Liver (tissue), 9 donors: Measurements from ENCODE around the gene STKLD1. TPM values are rescaled to one million over a fixed set of nuclear protein-coding genes. Genes with fewer than 3 reads are reported as not detected.

Experiments
- DNase-seq: peaks from one replicate; pipeline ENCODE4 v3.0.0-alpha.2; 2017; ENCODE audit warnings: low spot score
- H3K27ac ChIP-seq, 2 donors: one replicate each; pipeline ENCODE4 v1.7.0; 2013; ENCODE audit warnings: inconsistent platforms in 2 of 2, low read length in 2 of 2, control low read depth in 1 of 2, low read depth in 1 of 2, mild to moderate bottlenecking in 1 of 2
- H3K27me3 ChIP-seq, 4 donors: one replicate each; pipeline versions ENCODE4 v1.6.1 to v1.7.0; 2013; ENCODE audit warnings: low read length in 3 of 4, inconsistent platforms in 1 of 4, mild to moderate bottlenecking in 1 of 4, moderate library complexity in 1 of 4; ENCODE audit not compliant: control insufficient read depth in 4 of 4, insufficient read depth in 4 of 4
- H3K36me3 ChIP-seq, 4 donors: one replicate each; pipeline versions ENCODE4 v1.6.1 to v1.7.0; 2013; ENCODE audit warnings: low read length in 3 of 4, mild to moderate bottlenecking in 3 of 4, low read depth in 1 of 4, moderate library complexity in 1 of 4; ENCODE audit not compliant: control insufficient read depth in 4 of 4, insufficient read depth in 3 of 4
- H3K4me1 ChIP-seq, 4 donors: one replicate each; pipeline versions ENCODE4 v1.6.1 to v1.7.0; 2013; ENCODE audit warnings: low read length in 3 of 4, mild to moderate bottlenecking in 3 of 4, moderate library complexity in 1 of 4; ENCODE audit not compliant: control insufficient read depth in 4 of 4, insufficient read depth in 4 of 4
- H3K4me3 ChIP-seq, 3 donors: one replicate each; pipeline versions ENCODE4 v1.6.1 to v1.7.0; 2013; ENCODE audit warnings: low read length in 3 of 3, control low read depth in 1 of 3, low read depth in 1 of 3, mild to moderate bottlenecking in 1 of 3
- H3K9ac ChIP-seq, 2 donors: one replicate each; pipeline ENCODE4 v1.7.0; 2013; ENCODE audit warnings: low read length in 2 of 2, mild to moderate bottlenecking in 2 of 2, moderate library complexity in 2 of 2, control low read depth in 1 of 2, low read depth in 1 of 2
- H3K9me3 ChIP-seq, 4 donors: one replicate each; pipeline versions ENCODE4 v1.6.1 to v1.7.0; 2013; ENCODE audit warnings: low read length in 3 of 4; ENCODE audit not compliant: control insufficient read depth in 4 of 4
- EGR1 ChIP-seq, 2 donors: IDR thresholded peaks; 2 replicates each; pipeline ENCODE4 v1.6.1; 2016 to 2018; ENCODE audit warnings: antibody characterized with exemption in 2 of 2, low read depth in 2 of 2
- FOXA1 ChIP-seq: IDR thresholded peaks from 2 replicates; pipeline ENCODE4 v1.6.1; 2016; ENCODE audit warnings: antibody characterized with exemption
- FOXA2 ChIP-seq: IDR thresholded peaks from 2 replicates; pipeline ENCODE4 v1.6.1; 2016; ENCODE audit warnings: antibody characterized with exemption
- GABPA ChIP-seq, 2 donors: IDR thresholded peaks in 1 of 2; conservative IDR thresholded peaks in 1 of 2; 2 replicates each; pipeline ENCODE4 v1.6.1; 2016; ENCODE audit warnings: antibody characterized with exemption in 2 of 2, mild to moderate bottlenecking in 1 of 2, moderate library complexity in 1 of 2
- HNF4A ChIP-seq, 2 donors: conservative IDR thresholded peaks; 2 replicates each; pipeline ENCODE4 v1.6.1; 2016; ENCODE audit warnings: antibody characterized with exemption in 2 of 2, mild to moderate bottlenecking in 2 of 2
- HNF4G ChIP-seq: IDR thresholded peaks from 2 replicates; pipeline ENCODE4 v1.6.1; 2016; ENCODE audit warnings: antibody characterized with exemption
- JUND ChIP-seq, 2 donors: IDR thresholded peaks; 2 replicates each; pipeline ENCODE4 v1.6.1; 2016; ENCODE audit warnings: antibody characterized with exemption in 2 of 2
- NR2F2 ChIP-seq: IDR thresholded peaks from 2 replicates; pipeline ENCODE4 v1.6.1; 2016; ENCODE audit warnings: antibody characterized with exemption
- RAD21 ChIP-seq, 2 donors: IDR thresholded peaks; 2 replicates each; pipeline ENCODE4 v1.6.1; 2016; ENCODE audit warnings: antibody characterized with exemption in 2 of 2, mild to moderate bottlenecking in 2 of 2
- RXRA ChIP-seq, 2 donors: IDR thresholded peaks; 2 replicates each; pipeline ENCODE4 v1.6.1; 2017 to 2018; ENCODE audit warnings: antibody characterized with exemption in 2 of 2, mild to moderate bottlenecking in 1 of 2
- SP1 ChIP-seq: IDR thresholded peaks from 2 replicates; pipeline ENCODE4 v1.6.1; 2018; ENCODE audit warnings: antibody characterized with exemption, mild to moderate bottlenecking
- TAF1 ChIP-seq: conservative IDR thresholded peaks from 2 replicates; pipeline ENCODE4 v1.6.1; 2016; ENCODE audit warnings: antibody characterized with exemption, mild to moderate bottlenecking
- YY1 ChIP-seq: IDR thresholded peaks from 2 replicates; pipeline ENCODE4 v1.6.1; 2016; ENCODE audit warnings: antibody characterized with exemption, mild to moderate bottlenecking
- WGBS: extraction: QIAGEN DNeasy Blood & Tissue Kit; methylation state at CpG from one replicate; pipeline ENCODE4 v1.1.7; 2013; 5-methylcytosine and 5-hydroxymethylcytosine counted together
- polyA plus RNA-seq, 2 donors: library from polyadenylated mRNA; stranded (reverse) in 1 of 2; unstranded in 1 of 2; fragments of 200-250 nt in 1 of 2; fragments of >200 nt in 1 of 2; fragmentation: Nextera tagmentation in 1 of 2; extraction: Ambion mirVana in 1 of 2; gene quantifications; one replicate each; pipeline versions ENCODE4 v1.2.1 to v1.2.3, GENCODE V29; 2013 to 2015
- total RNA-seq, 2 donors: library from RNA; depleted of rRNA; stranded (reverse); fragments of >200 nt; gene quantifications; one replicate each; pipeline ENCODE4 v1.2.3, GENCODE V29; 2014
- TF ChIP-seq, protein P1 (sequence below): IDR thresholded peaks from 2 replicates; pipeline ENCODE4 v1.6.1; 2016; ENCODE audit warnings: antibody characterized with exemption
- TF ChIP-seq, protein P2 (sequence below): fragments of 150-350 bp; IDR thresholded peaks from 2 replicates; pipeline ENCODE4 v1.5.1; 2017; ENCODE audit warnings: improper control_type of control experiment, low read depth, low read length; ENCODE audit not compliant: missing input control
- TF ChIP-seq, protein P3 (sequence below): IDR thresholded peaks from 2 replicates; pipeline ENCODE4 v1.6.1; 2016; ENCODE audit warnings: antibody characterized with exemption, mild to moderate bottlenecking
- TF ChIP-seq, protein P4 (sequence below): IDR thresholded peaks from 2 replicates; pipeline ENCODE4 v1.6.1; 2016; ENCODE audit warnings: antibody characterized with exemption
- TF ChIP-seq, protein P5 (sequence below): IDR thresholded peaks from 2 replicates; pipeline ENCODE4 v1.6.1; 2016; ENCODE audit warnings: antibody characterized with exemption
- donor health status: healthy.
- donor health status: healthy.
- donor health status: healthy.
- donor health status: healthy.
- donor health status: healthy.

STKLD1 gene
- total and polyA plus RNA-seq, 4 donors = 0.25 to 0.85 (median 0.33) TPM

DNA sequence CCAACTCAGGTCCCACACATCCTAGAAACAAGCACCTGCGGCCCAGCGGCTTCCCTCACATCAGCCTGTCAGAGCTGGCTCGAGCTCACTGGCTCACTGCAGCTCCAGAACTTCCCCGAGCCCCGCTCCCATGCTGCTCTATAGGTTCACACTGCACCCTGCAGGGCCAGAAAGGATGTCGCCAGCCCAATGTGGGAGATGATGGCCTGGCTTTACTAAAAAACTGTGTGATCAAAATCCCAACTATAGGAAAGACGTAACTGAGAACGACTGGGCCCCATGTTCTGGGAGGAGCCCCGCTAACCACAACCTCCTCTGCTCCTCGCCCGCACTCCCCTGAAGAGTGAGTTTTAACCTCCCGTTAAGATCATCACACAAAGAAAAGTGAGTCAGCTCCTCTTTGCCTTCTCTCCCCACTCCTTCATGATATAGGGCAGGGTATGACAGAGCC lies 4.9 kb upstream of the STKLD1 start:
- Histone ChIP-seq H3K9ac (no peak overlapping the region), H3K4me3 (no peak overlapping the region), H3K4me1 (peaks cover 28 to 75% (median 65%) of the 10 kb centered on the region in 4 donors), H3K27me3 (no peaks in the 10 kb centered on the region), H3K36me3 (peaks cover 4 to 19% (median 11%) of the 10 kb centered on the region in 4 donors), H3K9me3 (no peaks in the 10 kb centered on the region), H3K27ac (peak overlapping the region; percentile 51 to 62)
- TF ChIP-seq, protein P1, sequence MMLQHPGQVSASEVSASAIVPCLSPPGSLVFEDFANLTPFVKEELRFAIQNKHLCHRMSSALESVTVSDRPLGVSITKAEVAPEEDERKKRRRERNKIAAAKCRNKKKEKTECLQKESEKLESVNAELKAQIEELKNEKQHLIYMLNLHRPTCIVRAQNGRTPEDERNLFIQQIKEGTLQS = no peak
- TF ChIP-seq, protein P2, sequence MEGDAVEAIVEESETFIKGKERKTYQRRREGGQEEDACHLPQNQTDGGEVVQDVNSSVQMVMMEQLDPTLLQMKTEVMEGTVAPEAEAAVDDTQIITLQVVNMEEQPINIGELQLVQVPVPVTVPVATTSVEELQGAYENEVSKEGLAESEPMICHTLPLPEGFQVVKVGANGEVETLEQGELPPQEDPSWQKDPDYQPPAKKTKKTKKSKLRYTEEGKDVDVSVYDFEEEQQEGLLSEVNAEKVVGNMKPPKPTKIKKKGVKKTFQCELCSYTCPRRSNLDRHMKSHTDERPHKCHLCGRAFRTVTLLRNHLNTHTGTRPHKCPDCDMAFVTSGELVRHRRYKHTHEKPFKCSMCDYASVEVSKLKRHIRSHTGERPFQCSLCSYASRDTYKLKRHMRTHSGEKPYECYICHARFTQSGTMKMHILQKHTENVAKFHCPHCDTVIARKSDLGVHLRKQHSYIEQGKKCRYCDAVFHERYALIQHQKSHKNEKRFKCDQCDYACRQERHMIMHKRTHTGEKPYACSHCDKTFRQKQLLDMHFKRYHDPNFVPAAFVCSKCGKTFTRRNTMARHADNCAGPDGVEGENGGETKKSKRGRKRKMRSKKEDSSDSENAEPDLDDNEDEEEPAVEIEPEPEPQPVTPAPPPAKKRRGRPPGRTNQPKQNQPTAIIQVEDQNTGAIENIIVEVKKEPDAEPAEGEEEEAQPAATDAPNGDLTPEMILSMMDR = no peak
- TF ChIP-seq, protein P3, sequence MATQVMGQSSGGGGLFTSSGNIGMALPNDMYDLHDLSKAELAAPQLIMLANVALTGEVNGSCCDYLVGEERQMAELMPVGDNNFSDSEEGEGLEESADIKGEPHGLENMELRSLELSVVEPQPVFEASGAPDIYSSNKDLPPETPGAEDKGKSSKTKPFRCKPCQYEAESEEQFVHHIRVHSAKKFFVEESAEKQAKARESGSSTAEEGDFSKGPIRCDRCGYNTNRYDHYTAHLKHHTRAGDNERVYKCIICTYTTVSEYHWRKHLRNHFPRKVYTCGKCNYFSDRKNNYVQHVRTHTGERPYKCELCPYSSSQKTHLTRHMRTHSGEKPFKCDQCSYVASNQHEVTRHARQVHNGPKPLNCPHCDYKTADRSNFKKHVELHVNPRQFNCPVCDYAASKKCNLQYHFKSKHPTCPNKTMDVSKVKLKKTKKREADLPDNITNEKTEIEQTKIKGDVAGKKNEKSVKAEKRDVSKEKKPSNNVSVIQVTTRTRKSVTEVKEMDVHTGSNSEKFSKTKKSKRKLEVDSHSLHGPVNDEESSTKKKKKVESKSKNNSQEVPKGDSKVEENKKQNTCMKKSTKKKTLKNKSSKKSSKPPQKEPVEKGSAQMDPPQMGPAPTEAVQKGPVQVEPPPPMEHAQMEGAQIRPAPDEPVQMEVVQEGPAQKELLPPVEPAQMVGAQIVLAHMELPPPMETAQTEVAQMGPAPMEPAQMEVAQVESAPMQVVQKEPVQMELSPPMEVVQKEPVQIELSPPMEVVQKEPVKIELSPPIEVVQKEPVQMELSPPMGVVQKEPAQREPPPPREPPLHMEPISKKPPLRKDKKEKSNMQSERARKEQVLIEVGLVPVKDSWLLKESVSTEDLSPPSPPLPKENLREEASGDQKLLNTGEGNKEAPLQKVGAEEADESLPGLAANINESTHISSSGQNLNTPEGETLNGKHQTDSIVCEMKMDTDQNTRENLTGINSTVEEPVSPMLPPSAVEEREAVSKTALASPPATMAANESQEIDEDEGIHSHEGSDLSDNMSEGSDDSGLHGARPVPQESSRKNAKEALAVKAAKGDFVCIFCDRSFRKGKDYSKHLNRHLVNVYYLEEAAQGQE = no peak
- TF ChIP-seq HNF4G = no peak
- TF ChIP-seq GABPA (IDR thresholded peaks at IDR 0.05 in 1 of 2, conservative IDR thresholded peaks at IDR 0.05 in 1 of 2) = no peak
- no peak for TF ChIP-seq JUND (IDR thresholded peaks at IDR 0.05)
- TF ChIP-seq, protein P4, sequence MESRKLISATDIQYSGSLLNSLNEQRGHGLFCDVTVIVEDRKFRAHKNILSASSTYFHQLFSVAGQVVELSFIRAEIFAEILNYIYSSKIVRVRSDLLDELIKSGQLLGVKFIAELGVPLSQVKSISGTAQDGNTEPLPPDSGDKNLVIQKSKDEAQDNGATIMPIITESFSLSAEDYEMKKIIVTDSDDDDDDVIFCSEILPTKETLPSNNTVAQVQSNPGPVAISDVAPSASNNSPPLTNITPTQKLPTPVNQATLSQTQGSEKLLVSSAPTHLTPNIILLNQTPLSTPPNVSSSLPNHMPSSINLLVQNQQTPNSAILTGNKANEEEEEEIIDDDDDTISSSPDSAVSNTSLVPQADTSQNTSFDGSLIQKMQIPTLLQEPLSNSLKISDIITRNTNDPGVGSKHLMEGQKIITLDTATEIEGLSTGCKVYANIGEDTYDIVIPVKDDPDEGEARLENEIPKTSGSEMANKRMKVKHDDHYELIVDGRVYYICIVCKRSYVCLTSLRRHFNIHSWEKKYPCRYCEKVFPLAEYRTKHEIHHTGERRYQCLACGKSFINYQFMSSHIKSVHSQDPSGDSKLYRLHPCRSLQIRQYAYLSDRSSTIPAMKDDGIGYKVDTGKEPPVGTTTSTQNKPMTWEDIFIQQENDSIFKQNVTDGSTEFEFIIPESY = no peak
- TF ChIP-seq EGR1 (IDR thresholded peaks at IDR 0.05; ENCODE audit: low read depth in 2 of 2) = no peak
- TF ChIP-seq, protein P5, sequence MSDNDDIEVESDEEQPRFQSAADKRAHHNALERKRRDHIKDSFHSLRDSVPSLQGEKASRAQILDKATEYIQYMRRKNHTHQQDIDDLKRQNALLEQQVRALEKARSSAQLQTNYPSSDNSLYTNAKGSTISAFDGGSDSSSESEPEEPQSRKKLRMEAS = no peak
- no peak for TF ChIP-seq FOXA2
- TF ChIP-seq TAF1 = no peak
- no peak for TF ChIP-seq NR2F2
- TF ChIP-seq HNF4A (conservative IDR thresholded peaks at IDR 0.05) = no peak
- no peak for TF ChIP-seq RXRA (IDR thresholded peaks at IDR 0.05)
- TF ChIP-seq RAD21 (IDR thresholded peaks at IDR 0.05) = no peak
- TF ChIP-seq FOXA1 = no peak
- no peak for TF ChIP-seq YY1
- no peak for TF ChIP-seq SP1
- 67% methylated on average over 12 of the region's 12 CpGs for WGBS
- no peak for DNase-seq
